GM18505 (cell line): Measurements from ENCODE around the gene PITPNC1.

Experiments
- ATAC-seq: cut with Tn5 transposase; IDR thresholded peaks from one replicate; pipeline ENCODE4 v1.9.1; 2021; ENCODE audit not compliant: unreplicated experiment
- POLR2A ChIP-seq: IDR thresholded peaks from 4 replicates; pipeline ENCODE4 v1.6.1; 2011; ENCODE audit warnings: borderline replicate concordance; ENCODE audit not compliant: insufficient read depth, insufficient read length; ENCODE audit errors: extremely low read depth

Gene PITPNC1

GRCh38 chr17:67602974-67603373, 225.9 kb downstream of the PITPNC1 start:
- no peak for TF ChIP-seq POLR2A
- ATAC-seq = no peak

- no peak for ATAC-seq
- TF ChIP-seq POLR2A = no peak
These were observed 228.3 kb downstream of the PITPNC1 start for GRCh38 chr17:67605256-67605912.

- ATAC-seq = no peak
- no peak for TF ChIP-seq POLR2A
These were observed 229.4 kb downstream of the PITPNC1 start for GRCh38 chr17:67606471-67606870.

GRCh38 chr17:67606896-67607604, 230.0 kb downstream of the PITPNC1 start:
- no peak for ATAC-seq
- no peak for TF ChIP-seq POLR2A

- TF ChIP-seq POLR2A = no peak
- no peak for ATAC-seq
These were observed 233.0 kb downstream of the PITPNC1 start for GRCh38 chr17:67610061-67610460.

- ATAC-seq = no peak
- TF ChIP-seq POLR2A = no peak
These were observed 236.9 kb downstream of the PITPNC1 start for GRCh38 chr17:67613961-67614360.

GRCh38 chr17:67615011-67615561, 238.0 kb downstream of the PITPNC1 start:
- no peak for ATAC-seq
- no peak for TF ChIP-seq POLR2A

- ATAC-seq = no peak
These were observed 238.7 kb downstream of the PITPNC1 start for GRCh38 chr17:67615736-67616135.

GRCh38 chr17:67617304-67617899, 240.3 kb downstream of the PITPNC1 start:
- no peak for ATAC-seq
- TF ChIP-seq POLR2A = no peak

More at GRCh38 chr17:67615736-67616135, 238.7 kb downstream of the PITPNC1 start:
- TF ChIP-seq POLR2A = no peak

- TF ChIP-seq POLR2A = no peak
- ATAC-seq = no peak
These were observed 242.5 kb downstream of the PITPNC1 start for GRCh38 chr17:67619555-67619954.

- TF ChIP-seq POLR2A = no peak
- no peak for ATAC-seq
These were observed 243.0 kb downstream of the PITPNC1 start for GRCh38 chr17:67620088-67620487.

- ATAC-seq = no peak
- no peak for TF ChIP-seq POLR2A
These were observed 243.6 kb downstream of the PITPNC1 start for GRCh38 chr17:67620636-67621035.

GRCh38 chr17:67623767-67624166, 246.7 kb downstream of the PITPNC1 start:
- no peak for ATAC-seq
- no peak for TF ChIP-seq POLR2A
